HG03378 (cell line): ENCODE results near the gene LDLRAD4.

Source experiments
- ATAC-seq: cut with Tn5 transposase; IDR thresholded peaks from one replicate; pipeline ENCODE4 v1.9.1; 2021; ENCODE audit warnings: mild to moderate bottlenecking, moderate library complexity; ENCODE audit not compliant: unreplicated experiment

Gene LDLRAD4

GRCh38 chr18:13496691-13497281 is 278.2 kb downstream of the LDLRAD4 start:
- ATAC-seq: no peak

GRCh38 chr18:13499803-13500202 is 281.2 kb downstream of the LDLRAD4 start:
- ATAC-seq: no peak

- no peak for ATAC-seq
These were observed 281.8 kb downstream of the LDLRAD4 start for GRCh38 chr18:13500227-13500865.

GRCh38 chr18:13500869-13501542 is 282.4 kb downstream of the LDLRAD4 start:
- ATAC-seq: no peak

GRCh38 chr18:13501543-13501887 is 283.0 kb downstream of the LDLRAD4 start:
- no peak for ATAC-seq

GRCh38 chr18:13501891-13502290 is 283.3 kb downstream of the LDLRAD4 start:
- ATAC-seq: peak; percentile 98

GRCh38 chr18:13502585-13502984 is 284.0 kb downstream of the LDLRAD4 start:
- no peak for ATAC-seq

GRCh38 chr18:13503836-13504235 is 285.3 kb downstream of the LDLRAD4 start:
- ATAC-seq: no peak

GRCh38 chr18:13505780-13506345 is 287.3 kb downstream of the LDLRAD4 start:
- ATAC-seq: no peak

- ATAC-seq: no peak
These were observed 292.0 kb downstream of the LDLRAD4 start for GRCh38 chr18:13510594-13510993.

GRCh38 chr18:13511961-13512577 is 293.5 kb downstream of the LDLRAD4 start:
- ATAC-seq: no peak

- ATAC-seq: no peak
These were observed 294.5 kb downstream of the LDLRAD4 start for GRCh38 chr18:13513021-13513420.

- no peak for ATAC-seq
These were observed 294.9 kb downstream of the LDLRAD4 start for GRCh38 chr18:13513481-13513880.

- no peak for ATAC-seq
These were observed 296.0 kb downstream of the LDLRAD4 start for GRCh38 chr18:13514558-13514957.

- no peak for ATAC-seq
These were observed 298.3 kb downstream of the LDLRAD4 start for GRCh38 chr18:13516855-13517254.

GRCh38 chr18:13517369-13517768 is 298.8 kb downstream of the LDLRAD4 start:
- ATAC-seq: no peak

- ATAC-seq: no peak
These were observed 299.8 kb downstream of the LDLRAD4 start for GRCh38 chr18:13518382-13518781.

GRCh38 chr18:13520306-13520705 is 301.7 kb downstream of the LDLRAD4 start:
- no peak for ATAC-seq

- no peak for ATAC-seq
These were observed 302.2 kb downstream of the LDLRAD4 start for GRCh38 chr18:13520741-13521140.

- ATAC-seq: no peak
These were observed 302.9 kb downstream of the LDLRAD4 start for GRCh38 chr18:13521418-13521817.

- no peak for ATAC-seq
These were observed 303.7 kb downstream of the LDLRAD4 start for GRCh38 chr18:13522256-13522655.
